ENCODE data around the gene SUPT6H. TPM values are rescaled to one million over a fixed set of nuclear protein-coding genes. Genes with fewer than 3 reads are reported as not detected.
A peak's percentile ranks its signal among the peaks of the same experiment; 100 is the strongest.

The SUPT6H gene
- total and polyA plus RNA-seq, 9 of the 15 experiments (the other 6 are each of a cell fraction or from before 2014, with no cell fraction given) = 1.7 to 77.7 (median 49.2) TPM

DNA sequence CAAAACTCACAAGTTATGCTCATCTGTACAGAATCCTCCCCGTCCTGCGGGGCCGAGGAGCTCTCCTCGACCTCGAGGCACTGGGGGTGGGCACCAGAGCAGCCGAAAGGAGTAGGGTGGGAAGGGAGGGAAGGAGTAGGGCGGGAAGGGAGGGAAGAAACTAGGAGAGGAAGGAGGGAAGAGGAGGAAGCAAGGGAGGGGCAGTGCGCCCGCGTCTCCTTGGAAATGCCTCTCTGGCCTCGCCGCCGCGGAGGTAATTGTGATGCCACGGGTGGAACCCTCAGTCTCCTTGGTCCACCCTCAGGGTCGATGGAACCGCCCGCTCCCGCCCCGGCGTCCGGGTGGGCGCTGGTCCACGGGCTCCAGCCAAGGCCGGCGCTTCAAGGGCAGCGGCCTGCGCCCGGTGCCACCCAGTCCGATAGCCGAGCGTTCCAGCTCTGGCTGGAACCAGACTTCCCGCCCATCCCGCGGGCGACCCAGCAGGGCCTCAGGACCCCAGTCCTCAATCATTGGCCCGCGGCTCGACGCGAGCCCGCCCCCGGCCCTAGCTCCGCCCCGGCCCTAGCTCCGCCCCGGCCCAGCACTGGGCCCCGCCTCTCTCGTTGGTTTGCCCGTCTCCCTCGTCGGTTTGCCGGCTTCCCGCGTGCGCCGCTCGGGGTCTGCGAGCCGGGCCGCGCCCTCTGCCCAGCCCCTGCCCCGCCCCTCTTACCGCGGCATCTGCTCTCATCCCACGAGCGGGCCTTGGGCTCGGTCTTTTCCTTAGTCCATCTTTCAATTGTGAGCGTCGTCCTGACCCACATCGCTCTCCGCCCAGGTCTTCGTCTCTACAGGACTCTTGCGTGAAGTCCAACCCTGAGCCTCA lies 49.1 kb downstream of the SUPT6H start (continued):
- TF ChIP-seq, protein P1, sequence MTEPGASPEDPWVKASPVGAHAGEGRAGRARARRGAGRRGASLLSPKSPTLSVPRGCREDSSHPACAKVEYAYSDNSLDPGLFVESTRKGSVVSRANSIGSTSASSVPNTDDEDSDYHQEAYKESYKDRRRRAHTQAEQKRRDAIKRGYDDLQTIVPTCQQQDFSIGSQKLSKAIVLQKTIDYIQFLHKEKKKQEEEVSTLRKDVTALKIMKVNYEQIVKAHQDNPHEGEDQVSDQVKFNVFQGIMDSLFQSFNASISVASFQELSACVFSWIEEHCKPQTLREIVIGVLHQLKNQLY (CRISPR knock-in tag; conservative IDR thresholded peaks at IDR 0.05) = peak in 1 of 2 experiments; percentile 72; a peak in 1 of 4 replicates
- TF ChIP-seq, protein P2, sequence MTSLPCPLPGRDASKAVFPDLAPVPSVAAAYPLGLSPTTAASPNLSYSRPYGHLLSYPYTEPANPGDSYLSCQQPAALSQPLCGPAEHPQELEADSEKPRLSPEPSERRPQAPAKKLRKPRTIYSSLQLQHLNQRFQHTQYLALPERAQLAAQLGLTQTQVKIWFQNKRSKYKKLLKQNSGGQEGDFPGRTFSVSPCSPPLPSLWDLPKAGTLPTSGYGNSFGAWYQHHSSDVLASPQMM (CRISPR knock-in tag; IDR thresholded peaks at IDR 0.05) = no peak
- no peak for TF ChIP-seq NR2C1 (IDR thresholded peaks at IDR 0.05)
- TF ChIP-seq NR2C1 (tag; IDR thresholded peaks at IDR 0.05) = no peak
- no peak for TF ChIP-seq MCM7 (IDR thresholded peaks at IDR 0.05)
- TF ChIP-seq, protein P3, sequence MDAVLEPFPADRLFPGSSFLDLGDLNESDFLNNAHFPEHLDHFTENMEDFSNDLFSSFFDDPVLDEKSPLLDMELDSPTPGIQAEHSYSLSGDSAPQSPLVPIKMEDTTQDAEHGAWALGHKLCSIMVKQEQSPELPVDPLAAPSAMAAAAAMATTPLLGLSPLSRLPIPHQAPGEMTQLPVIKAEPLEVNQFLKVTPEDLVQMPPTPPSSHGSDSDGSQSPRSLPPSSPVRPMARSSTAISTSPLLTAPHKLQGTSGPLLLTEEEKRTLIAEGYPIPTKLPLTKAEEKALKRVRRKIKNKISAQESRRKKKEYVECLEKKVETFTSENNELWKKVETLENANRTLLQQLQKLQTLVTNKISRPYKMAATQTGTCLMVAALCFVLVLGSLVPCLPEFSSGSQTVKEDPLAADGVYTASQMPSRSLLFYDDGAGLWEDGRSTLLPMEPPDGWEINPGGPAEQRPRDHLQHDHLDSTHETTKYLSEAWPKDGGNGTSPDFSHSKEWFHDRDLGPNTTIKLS (IDR thresholded peaks at IDR 0.05; ENCODE audit: borderline replicate concordance, low read depth) = no peak
- TF ChIP-seq, protein P4, sequence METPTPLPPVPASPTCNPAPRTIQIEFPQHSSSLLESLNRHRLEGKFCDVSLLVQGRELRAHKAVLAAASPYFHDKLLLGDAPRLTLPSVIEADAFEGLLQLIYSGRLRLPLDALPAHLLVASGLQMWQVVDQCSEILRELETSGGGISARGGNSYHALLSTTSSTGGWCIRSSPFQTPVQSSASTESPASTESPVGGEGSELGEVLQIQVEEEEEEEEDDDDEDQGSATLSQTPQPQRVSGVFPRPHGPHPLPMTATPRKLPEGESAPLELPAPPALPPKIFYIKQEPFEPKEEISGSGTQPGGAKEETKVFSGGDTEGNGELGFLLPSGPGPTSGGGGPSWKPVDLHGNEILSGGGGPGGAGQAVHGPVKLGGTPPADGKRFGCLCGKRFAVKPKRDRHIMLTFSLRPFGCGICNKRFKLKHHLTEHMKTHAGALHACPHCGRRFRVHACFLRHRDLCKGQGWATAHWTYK (CRISPR knock-in tag; IDR thresholded peaks at IDR 0.05) = peak; percentile 71; the same call in 1 of the 2 replicates
- no peak for TF ChIP-seq RAD21 (CRISPR knock-in tag; conservative IDR thresholded peaks at IDR 0.05 in 1 of 2, IDR thresholded peaks at IDR 0.05 in 1 of 2)
- TF ChIP-seq, protein P5, sequence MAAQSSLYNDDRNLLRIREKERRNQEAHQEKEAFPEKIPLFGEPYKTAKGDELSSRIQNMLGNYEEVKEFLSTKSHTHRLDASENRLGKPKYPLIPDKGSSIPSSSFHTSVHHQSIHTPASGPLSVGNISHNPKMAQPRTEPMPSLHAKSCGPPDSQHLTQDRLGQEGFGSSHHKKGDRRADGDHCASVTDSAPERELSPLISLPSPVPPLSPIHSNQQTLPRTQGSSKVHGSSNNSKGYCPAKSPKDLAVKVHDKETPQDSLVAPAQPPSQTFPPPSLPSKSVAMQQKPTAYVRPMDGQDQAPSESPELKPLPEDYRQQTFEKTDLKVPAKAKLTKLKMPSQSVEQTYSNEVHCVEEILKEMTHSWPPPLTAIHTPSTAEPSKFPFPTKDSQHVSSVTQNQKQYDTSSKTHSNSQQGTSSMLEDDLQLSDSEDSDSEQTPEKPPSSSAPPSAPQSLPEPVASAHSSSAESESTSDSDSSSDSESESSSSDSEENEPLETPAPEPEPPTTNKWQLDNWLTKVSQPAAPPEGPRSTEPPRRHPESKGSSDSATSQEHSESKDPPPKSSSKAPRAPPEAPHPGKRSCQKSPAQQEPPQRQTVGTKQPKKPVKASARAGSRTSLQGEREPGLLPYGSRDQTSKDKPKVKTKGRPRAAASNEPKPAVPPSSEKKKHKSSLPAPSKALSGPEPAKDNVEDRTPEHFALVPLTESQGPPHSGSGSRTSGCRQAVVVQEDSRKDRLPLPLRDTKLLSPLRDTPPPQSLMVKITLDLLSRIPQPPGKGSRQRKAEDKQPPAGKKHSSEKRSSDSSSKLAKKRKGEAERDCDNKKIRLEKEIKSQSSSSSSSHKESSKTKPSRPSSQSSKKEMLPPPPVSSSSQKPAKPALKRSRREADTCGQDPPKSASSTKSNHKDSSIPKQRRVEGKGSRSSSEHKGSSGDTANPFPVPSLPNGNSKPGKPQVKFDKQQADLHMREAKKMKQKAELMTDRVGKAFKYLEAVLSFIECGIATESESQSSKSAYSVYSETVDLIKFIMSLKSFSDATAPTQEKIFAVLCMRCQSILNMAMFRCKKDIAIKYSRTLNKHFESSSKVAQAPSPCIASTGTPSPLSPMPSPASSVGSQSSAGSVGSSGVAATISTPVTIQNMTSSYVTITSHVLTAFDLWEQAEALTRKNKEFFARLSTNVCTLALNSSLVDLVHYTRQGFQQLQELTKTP (IDR thresholded peaks at IDR 0.05; ENCODE audit: low read depth in 1 of 2, partially characterized antibody in 2 of 2) = no peak
- TF ChIP-seq DNMT1 (IDR thresholded peaks at IDR 0.05) = no peak
- TF ChIP-seq ZNF778 (CRISPR knock-in tag; IDR thresholded peaks at IDR 0.05) = no peak
- TF ChIP-seq ZNF253 (CRISPR knock-in tag; conservative IDR thresholded peaks at IDR 0.05) = no peak
- TF ChIP-seq MEF2D (tag; conservative IDR thresholded peaks at IDR 0.05; ENCODE audit: low read depth) = no peak
- no peak for TF ChIP-seq CBX8 (IDR thresholded peaks at IDR 0.05; ENCODE audit: borderline replicate concordance, extremely low read depth, low read depth, low read length, poor library complexity, severe bottlenecking)
- no peak for TF ChIP-seq RAD51 (IDR thresholded peaks at IDR 0.05; ENCODE audit: borderline replicate concordance, low read depth)
- TF ChIP-seq MAFK (IDR thresholded peaks at IDR 0.05; ENCODE audit: low read length) = no peak
- TF ChIP-seq TRIM24 (IDR thresholded peaks at IDR 0.05) = no peak; a peak in 1 of 4 replicates
- no peak; the same call in 1 of the 2 replicates for TF ChIP-seq CREB1 (IDR thresholded peaks at IDR 0.05)
- peak; percentile 61 for TF ChIP-seq CREB1 (CRISPR knock-in tag; IDR thresholded peaks at IDR 0.05)

All from K562 (cell line).